Measurements from ENCODE around the gene UBLCP1.
"Not testable (repeated sequence)": the region's sequence is repeated elsewhere in the genome, so short reads cannot be mapped to it uniquely, and the experiment has no call there.

UBLCP1 gene

GRCh38 chr5:159262472-159262858 lies 625 bp upstream of the UBLCP1 start:
- peak overlapping the region; percentile 94 for H3K4me3 ChIP-seq (ENCODE audit: control insufficient read depth, low read depth, low read length)
- TF ChIP-seq, protein P1, sequence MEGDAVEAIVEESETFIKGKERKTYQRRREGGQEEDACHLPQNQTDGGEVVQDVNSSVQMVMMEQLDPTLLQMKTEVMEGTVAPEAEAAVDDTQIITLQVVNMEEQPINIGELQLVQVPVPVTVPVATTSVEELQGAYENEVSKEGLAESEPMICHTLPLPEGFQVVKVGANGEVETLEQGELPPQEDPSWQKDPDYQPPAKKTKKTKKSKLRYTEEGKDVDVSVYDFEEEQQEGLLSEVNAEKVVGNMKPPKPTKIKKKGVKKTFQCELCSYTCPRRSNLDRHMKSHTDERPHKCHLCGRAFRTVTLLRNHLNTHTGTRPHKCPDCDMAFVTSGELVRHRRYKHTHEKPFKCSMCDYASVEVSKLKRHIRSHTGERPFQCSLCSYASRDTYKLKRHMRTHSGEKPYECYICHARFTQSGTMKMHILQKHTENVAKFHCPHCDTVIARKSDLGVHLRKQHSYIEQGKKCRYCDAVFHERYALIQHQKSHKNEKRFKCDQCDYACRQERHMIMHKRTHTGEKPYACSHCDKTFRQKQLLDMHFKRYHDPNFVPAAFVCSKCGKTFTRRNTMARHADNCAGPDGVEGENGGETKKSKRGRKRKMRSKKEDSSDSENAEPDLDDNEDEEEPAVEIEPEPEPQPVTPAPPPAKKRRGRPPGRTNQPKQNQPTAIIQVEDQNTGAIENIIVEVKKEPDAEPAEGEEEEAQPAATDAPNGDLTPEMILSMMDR (IDR thresholded peaks at IDR 0.05; ENCODE audit: control insufficient read depth, insufficient read depth, low read depth, low read length, missing control alignments), result no peak
- no peak for DNase-seq (ENCODE audit: low read depth)

DNA sequence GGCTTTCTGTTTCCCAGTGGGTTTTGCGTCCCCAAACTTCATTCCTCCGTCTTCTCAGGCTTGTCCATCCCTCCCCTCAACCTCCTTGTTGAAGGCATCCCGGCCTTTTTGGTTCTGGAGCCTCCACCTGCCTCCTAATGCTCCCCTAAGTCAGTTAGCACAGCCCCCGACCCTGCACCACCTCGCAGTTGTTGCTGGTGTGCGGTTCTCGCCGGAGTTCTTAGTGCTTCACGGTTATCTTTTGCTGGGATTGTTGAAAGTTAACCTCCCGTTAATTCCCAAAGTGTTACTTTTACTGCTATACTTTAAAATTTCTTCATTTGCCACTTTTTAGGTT lies 447 bp downstream of the UBLCP1 start:
- DNase-seq (ENCODE audit: low read depth), result no peak
- TF ChIP-seq, protein P1 (IDR thresholded peaks at IDR 0.05; ENCODE audit: control insufficient read depth, insufficient read depth, low read depth, low read length, missing control alignments), result no peak
- H3K4me3 ChIP-seq (ENCODE audit: control insufficient read depth, low read depth, low read length), result peak overlapping the region; percentile 94

- not testable (repeated sequence) for H3K4me3 ChIP-seq (ENCODE audit: control insufficient read depth, low read depth, low read length); DNase-seq (ENCODE audit: low read depth)
Observed at GRCh38 chr5:159266764-159267163, 3.7 kb downstream of the UBLCP1 start.

- TF ChIP-seq, protein P1 (IDR thresholded peaks at IDR 0.05; ENCODE audit: control insufficient read depth, insufficient read depth, low read depth, low read length, missing control alignments), result no peak
- no peak for DNase-seq (ENCODE audit: low read depth)
- no peak overlapping the region for H3K4me3 ChIP-seq (ENCODE audit: control insufficient read depth, low read depth, low read length)
Observed at GRCh38 chr5:159269723-159270122, 6.6 kb downstream of the UBLCP1 start.

- DNase-seq (ENCODE audit: low read depth), result no peak
- H3K4me3 ChIP-seq (ENCODE audit: control insufficient read depth, low read depth, low read length), result no peak overlapping the region
Observed at GRCh38 chr5:159273923-159274322, 10.8 kb downstream of the UBLCP1 start.

GRCh38 chr5:159274676-159275075 lies 11.6 kb downstream of the UBLCP1 start:
- TF ChIP-seq, protein P1 (IDR thresholded peaks at IDR 0.05; ENCODE audit: control insufficient read depth, insufficient read depth, low read depth, low read length, missing control alignments), result no peak
- no peak for DNase-seq (ENCODE audit: low read depth)
- H3K4me3 ChIP-seq (ENCODE audit: control insufficient read depth, low read depth, low read length), result no peak overlapping the region

More at GRCh38 chr5:159273923-159274322, 10.8 kb downstream of the UBLCP1 start:
- TF ChIP-seq, protein P1 (IDR thresholded peaks at IDR 0.05; ENCODE audit: control insufficient read depth, insufficient read depth, low read depth, low read length, missing control alignments), result no peak

DNA sequence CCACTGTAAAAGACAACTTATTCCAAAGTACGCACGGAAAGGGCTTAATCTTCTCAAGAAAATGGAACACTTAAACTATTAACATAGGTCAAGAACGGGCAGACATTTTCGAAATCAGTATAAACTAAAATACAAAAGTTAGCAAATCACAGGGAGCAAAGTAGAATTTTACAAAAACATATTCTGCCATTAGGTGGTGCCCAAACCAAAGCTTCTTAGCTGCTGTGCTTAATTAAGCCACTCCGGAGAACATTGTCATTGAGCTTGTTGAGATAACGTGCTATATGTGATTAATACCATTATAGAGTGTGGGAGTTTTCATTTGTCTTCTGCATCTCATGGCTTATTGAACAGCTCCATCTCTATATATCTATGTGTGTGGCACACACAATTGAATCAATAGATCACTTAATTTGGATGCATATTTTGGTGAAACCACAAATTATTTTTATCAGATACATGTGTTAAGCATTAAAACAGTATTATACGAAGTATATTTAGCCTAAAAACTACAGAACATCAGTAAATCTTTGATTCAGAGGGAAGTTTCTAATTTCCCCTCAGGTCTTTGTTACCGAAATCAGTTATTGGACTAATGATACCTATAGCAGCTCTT lies 23.4 kb downstream of the UBLCP1 start:
- peak; percentile 8 for DNase-seq (ENCODE audit: low read depth)
- TF ChIP-seq, protein P1 (IDR thresholded peaks at IDR 0.05; ENCODE audit: control insufficient read depth, insufficient read depth, low read depth, low read length, missing control alignments), result peak; percentile 53
- H3K4me3 ChIP-seq (ENCODE audit: control insufficient read depth, low read depth, low read length), result no peak overlapping the region
